Lower lobe of right lung (tissue), 2 donors: Measurements from ENCODE around the gene PGRMC1. TPM values are rescaled to one million over a fixed set of nuclear protein-coding genes. Genes with fewer than 3 reads are reported as not detected.
"Not testable (repeated sequence)": the region's sequence is repeated elsewhere in the genome, so short reads cannot be mapped to it uniquely, and the experiment has no call there.

Experiments used
- ATAC-seq, 2 donors: fragments of 200-7000 bp; cut with Tn5 transposase; one replicate each; pipeline ENCODE4 v1.9.1; 2020 to 2022; ENCODE audit warnings: mild to moderate bottlenecking in 2 of 2, moderate library complexity in 2 of 2
- DNase-seq: peaks from one replicate; pipeline ENCODE4 v3.0.0-alpha.2; 2020
- H3K27ac ChIP-seq: fragments of 200-600 bp; one replicate; pipeline ENCODE4 v1.8.0; 2022
- H3K27me3 ChIP-seq: fragments of 200-600 bp; one replicate; pipeline ENCODE4 v1.8.0; 2022; ENCODE audit warnings: low read depth
- H3K36me3 ChIP-seq: fragments of 200-600 bp; one replicate; pipeline ENCODE4 v1.8.0; 2022; ENCODE audit warnings: mild to moderate bottlenecking
- H3K4me1 ChIP-seq: fragments of 200-600 bp; one replicate; pipeline ENCODE4 v1.8.0; 2022
- H3K4me3 ChIP-seq: fragments of 200-600 bp; one replicate; pipeline ENCODE4 v1.8.0; 2022; ENCODE audit warnings: mild to moderate bottlenecking
- H3K9me3 ChIP-seq: fragments of 200-600 bp; one replicate; pipeline ENCODE4 v1.8.0; 2022
- intact Hi-C: fragments of 100-400 bp; cut with DNase I; formaldehyde crosslinking; loops from one replicate; pipeline ENCODE4 v1.11.0; 2022
- total RNA-seq: library from RNA; stranded (reverse); fragmentation: NEBNext Ultra II Directional; extraction: Animal tissue kit (Norgen Biotek cat#: 25700); gene quantifications from one replicate; pipeline ENCODE4 v1.2.1, GENCODE V29; 2021
- TF ChIP-seq, protein P1 (sequence below): fragments of 200-600 bp; IDR thresholded peaks from one replicate; pipeline ENCODE4 v1.8.0; 2022; ENCODE audit warnings: antibody characterized with exemption, mild to moderate bottlenecking
- donor health status: DM: no; HTN: yes; CAD: no; lungs with severe emphysema.

The PGRMC1 gene
- total RNA-seq, 1 donor from 2014 or later = 71.6 TPM

- TF ChIP-seq, protein P1, sequence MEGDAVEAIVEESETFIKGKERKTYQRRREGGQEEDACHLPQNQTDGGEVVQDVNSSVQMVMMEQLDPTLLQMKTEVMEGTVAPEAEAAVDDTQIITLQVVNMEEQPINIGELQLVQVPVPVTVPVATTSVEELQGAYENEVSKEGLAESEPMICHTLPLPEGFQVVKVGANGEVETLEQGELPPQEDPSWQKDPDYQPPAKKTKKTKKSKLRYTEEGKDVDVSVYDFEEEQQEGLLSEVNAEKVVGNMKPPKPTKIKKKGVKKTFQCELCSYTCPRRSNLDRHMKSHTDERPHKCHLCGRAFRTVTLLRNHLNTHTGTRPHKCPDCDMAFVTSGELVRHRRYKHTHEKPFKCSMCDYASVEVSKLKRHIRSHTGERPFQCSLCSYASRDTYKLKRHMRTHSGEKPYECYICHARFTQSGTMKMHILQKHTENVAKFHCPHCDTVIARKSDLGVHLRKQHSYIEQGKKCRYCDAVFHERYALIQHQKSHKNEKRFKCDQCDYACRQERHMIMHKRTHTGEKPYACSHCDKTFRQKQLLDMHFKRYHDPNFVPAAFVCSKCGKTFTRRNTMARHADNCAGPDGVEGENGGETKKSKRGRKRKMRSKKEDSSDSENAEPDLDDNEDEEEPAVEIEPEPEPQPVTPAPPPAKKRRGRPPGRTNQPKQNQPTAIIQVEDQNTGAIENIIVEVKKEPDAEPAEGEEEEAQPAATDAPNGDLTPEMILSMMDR = no peak
- ATAC-seq (no peak), DNase-seq (no peak)
- Histone ChIP-seq H3K27ac (peak overlapping the region; percentile 3), H3K4me1 (no peaks in the 10 kb centered on the region), H3K27me3 (no peaks in the 10 kb centered on the region), H3K36me3 (no peaks in the 10 kb centered on the region), H3K4me3 (no peak overlapping the region), H3K9me3 (no peaks in the 10 kb centered on the region)
- intact Hi-C loops = no loop called here
Observed at GRCh38 chrX:119190091-119190681, 45.9 kb upstream of the PGRMC1 start.

DNA sequence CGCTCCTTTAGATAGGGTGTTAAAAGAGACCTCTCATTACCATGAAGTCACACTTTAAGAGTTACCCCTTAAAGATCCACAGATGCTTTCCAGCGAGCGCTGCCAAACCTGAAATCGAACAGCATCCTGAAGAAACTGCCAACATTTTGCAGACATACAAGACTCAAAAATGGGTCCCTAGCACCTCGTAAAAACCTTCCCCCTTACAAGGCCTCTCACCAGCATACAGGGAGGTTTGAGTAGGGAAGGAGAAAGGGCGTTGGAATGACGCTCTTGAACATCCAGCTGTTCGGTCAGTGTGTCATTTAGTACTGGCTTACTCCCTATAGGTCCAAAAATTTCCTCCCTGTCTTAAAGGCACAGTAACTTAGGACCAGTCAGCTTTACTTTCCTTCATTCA is 45.3 kb upstream of the PGRMC1 start:
- H3K27ac ChIP-seq = no peak overlapping the region
- no peak for DNase-seq

DNA sequence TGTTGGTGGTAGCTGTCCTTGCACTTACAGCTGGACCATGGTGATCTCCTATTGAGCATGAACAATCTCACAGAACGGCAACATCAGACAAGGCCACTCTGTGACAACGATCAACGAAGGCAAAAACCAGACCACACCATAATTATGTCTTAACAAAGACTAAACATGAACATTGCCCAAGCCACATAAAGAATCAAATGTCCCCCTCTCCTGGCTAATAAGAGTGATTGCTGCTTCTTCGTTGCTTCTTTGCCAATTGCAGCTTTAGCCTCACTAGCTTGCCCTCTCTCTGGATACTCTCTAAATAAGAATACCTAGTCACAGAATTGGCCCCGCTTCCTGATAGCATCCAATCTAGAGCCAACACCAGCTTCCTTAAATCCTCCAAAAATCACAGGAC is 41.5 kb upstream of the PGRMC1 start:
- Histone ChIP-seq H3K4me1 (no peaks in the 10 kb centered on the region), H3K4me3 (no peak overlapping the region), H3K27me3 (no peaks in the 10 kb centered on the region), H3K27ac (no peak overlapping the region), H3K9me3 (no peaks in the 10 kb centered on the region), H3K36me3 (no peaks in the 10 kb centered on the region)
- DNase-seq (no peak), ATAC-seq (no peak)
- intact Hi-C loops = no loop called here
- TF ChIP-seq, protein P1 = no peak

More for the DNA sequence above, 45.3 kb upstream of the PGRMC1 start:
- peak in 1 of 2 donors; percentile 23 for ATAC-seq
- H3K9me3 ChIP-seq = no peaks in the 10 kb centered on the region
- H3K4me1 ChIP-seq = no peaks in the 10 kb centered on the region
- no peaks in the 10 kb centered on the region for H3K27me3 ChIP-seq
- TF ChIP-seq, protein P1 = no peak
- intact Hi-C loops = no loop called here
- no peaks in the 10 kb centered on the region for H3K36me3 ChIP-seq
- H3K4me3 ChIP-seq = no peak overlapping the region

DNA sequence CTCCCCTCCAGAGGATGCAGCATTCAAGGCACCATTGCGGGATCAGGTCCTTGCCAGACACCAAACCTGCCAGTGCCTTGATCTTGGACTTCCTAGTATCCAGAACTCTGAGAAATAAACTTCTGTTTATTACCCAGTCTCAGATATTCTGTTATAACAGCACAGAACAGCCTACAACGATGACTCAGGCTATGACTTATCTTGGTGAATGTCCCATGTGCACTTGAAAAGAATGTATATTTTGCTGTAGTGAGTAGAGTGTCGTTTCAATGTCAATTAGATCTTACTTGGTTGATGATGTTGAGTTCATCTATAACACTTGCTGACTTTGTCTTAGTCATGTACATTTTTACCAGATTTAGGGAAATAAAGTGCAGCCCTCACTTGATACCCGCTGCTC is 34.5 kb upstream of the PGRMC1 start:
- no peaks in the 10 kb centered on the region for H3K4me1 ChIP-seq
- ATAC-seq (no peak), DNase-seq (no peak)
- H3K9me3 ChIP-seq = no peaks in the 10 kb centered on the region
- intact Hi-C loops = no loop called here
- H3K4me3 ChIP-seq = no peak overlapping the region
- TF ChIP-seq, protein P1 = no peak
- H3K27me3 ChIP-seq = no peaks in the 10 kb centered on the region
- H3K36me3 ChIP-seq = no peaks in the 10 kb centered on the region
- H3K27ac ChIP-seq = no peak overlapping the region

- Histone ChIP-seq H3K4me1 (no peaks in the 10 kb centered on the region), H3K9me3 (no peaks in the 10 kb centered on the region), H3K27me3 (no peaks in the 10 kb centered on the region), H3K27ac (no peak overlapping the region), H3K4me3 (no peak overlapping the region), H3K36me3 (no peaks in the 10 kb centered on the region)
- ATAC-seq = no peak
- TF ChIP-seq, protein P1 = no peak
- intact Hi-C loops = no loop called here
- no peak for DNase-seq
Observed at GRCh38 chrX:119206203-119206602, 29.9 kb upstream of the PGRMC1 start.

- DNase-seq, H3K9me3 ChIP-seq, intact Hi-C loops, H3K27ac ChIP-seq, ATAC-seq, H3K36me3 ChIP-seq, H3K4me3 ChIP-seq, H3K27me3 ChIP-seq, H3K4me1 ChIP-seq: not testable (repeated sequence)
Observed at GRCh38 chrX:119207483-119207882, 28.6 kb upstream of the PGRMC1 start.
